ENCODE results near the gene CXCR4. TPM values are rescaled to one million over a fixed set of nuclear protein-coding genes. Genes with fewer than 3 reads are reported as not detected.
A peak's percentile ranks its signal among the peaks of the same experiment; 100 is the strongest.

CXCR4 gene
- total and polyA plus RNA-seq, 2 donors (not counting 1 experiment from before 2014, with no cell fraction given) = 1,832 to 2,119 TPM

DNA sequence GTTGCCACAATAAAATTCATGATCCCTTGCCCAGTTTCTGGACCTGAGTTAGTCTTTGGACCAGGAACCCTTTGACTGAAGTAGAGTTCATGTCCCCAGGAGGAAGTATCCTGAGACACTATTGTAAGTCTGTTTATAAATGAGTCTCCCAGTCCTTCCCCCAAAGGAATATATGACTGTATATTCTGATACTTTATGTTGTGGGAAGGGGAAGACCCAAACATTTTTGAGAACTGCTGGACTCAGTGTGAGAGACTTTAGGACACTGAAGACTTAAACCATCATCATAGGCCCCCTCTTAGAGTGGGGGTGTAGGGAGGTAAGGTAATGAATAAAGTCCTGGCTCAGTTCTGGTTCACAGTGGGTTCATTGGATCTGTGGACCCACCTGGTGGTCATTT, 28.6 kb upstream of the CXCR4 start:
- Histone ChIP-seq H3K27ac (ENCODE audit: low read length in 2 of 2) (no peak overlapping the region), H2AFZ (ENCODE audit: insufficient read depth, low read depth, low read length, poor library complexity, severe bottlenecking) (no peak overlapping the region), H4K20me1 (ENCODE audit: control insufficient read depth, insufficient read depth, low read length, poor library complexity, severe bottlenecking) (no peaks in the 10 kb centered on the region), H3K4me2 (replicated peaks; ENCODE audit: low read depth, low read length, poor library complexity, severe bottlenecking) (no peak overlapping the region), H3K27me3 (replicated peaks in 1 of 4; ENCODE audit: control extremely low read depth in 1 of 4, control insufficient read depth in 3 of 4, insufficient read depth in 4 of 4, low read length in 3 of 4) (no peaks in the 10 kb centered on the region), H3K9me3 (ENCODE audit: control extremely low read depth in 1 of 3, control insufficient read depth in 2 of 3, insufficient read depth in 1 of 3, low read length in 2 of 3) (no peaks in the 10 kb centered on the region), H3K9ac (ENCODE audit: low read length) (no peak overlapping the region), H3K79me2 (ENCODE audit: control insufficient read depth, insufficient read depth, low read length) (peaks cover 25% of the 10 kb centered on the region), H3K4me1 (ENCODE audit: control insufficient read depth in 2 of 2, insufficient read depth in 2 of 2, low read length in 2 of 2) (peaks cover 20 to 21% of the 10 kb centered on the region in 2 donors), H3K4me3 (ENCODE audit: control extremely low read depth in 1 of 5, extremely low read depth in 1 of 5, insufficient read depth in 1 of 5, low read depth in 2 of 5, low read length in 4 of 5) (no peak overlapping the region), H3K36me3 (replicated peaks in 1 of 2; ENCODE audit: control extremely low read depth in 1 of 2, control insufficient read depth in 1 of 2, extremely low read depth in 1 of 2, insufficient read depth in 2 of 2, low read length in 1 of 2) (no peaks in the 10 kb centered on the region)
- ChIA-PET CTCF (no interaction called here), POLR2A (no interaction called here)
- H3K9me3 Mint-ChIP-seq (ENCODE audit: insufficient read depth) = peaks cover 3% of the 10 kb centered on the region
- ATAC-seq (ENCODE audit: low read depth) (no peak), DNase-seq (no peak)
- H3K4me3 Mint-ChIP-seq = no peak overlapping the region
- intact Hi-C loops (cut with micrococcal nuclease) = no loop called here
- H3K27me3 Mint-ChIP-seq = no peaks in the 10 kb centered on the region
- H3K4me1 Mint-ChIP-seq = peaks cover 33% of the 10 kb centered on the region
- H3K27ac Mint-ChIP-seq = peak overlapping the region; percentile 4
- TF ChIP-seq EZH2 (IDR thresholded peaks at IDR 0.05; ENCODE audit: borderline replicate concordance, insufficient read depth, low read depth, low read length, poor library complexity, severe bottlenecking) = no peak
- TF ChIP-seq, protein P1, sequence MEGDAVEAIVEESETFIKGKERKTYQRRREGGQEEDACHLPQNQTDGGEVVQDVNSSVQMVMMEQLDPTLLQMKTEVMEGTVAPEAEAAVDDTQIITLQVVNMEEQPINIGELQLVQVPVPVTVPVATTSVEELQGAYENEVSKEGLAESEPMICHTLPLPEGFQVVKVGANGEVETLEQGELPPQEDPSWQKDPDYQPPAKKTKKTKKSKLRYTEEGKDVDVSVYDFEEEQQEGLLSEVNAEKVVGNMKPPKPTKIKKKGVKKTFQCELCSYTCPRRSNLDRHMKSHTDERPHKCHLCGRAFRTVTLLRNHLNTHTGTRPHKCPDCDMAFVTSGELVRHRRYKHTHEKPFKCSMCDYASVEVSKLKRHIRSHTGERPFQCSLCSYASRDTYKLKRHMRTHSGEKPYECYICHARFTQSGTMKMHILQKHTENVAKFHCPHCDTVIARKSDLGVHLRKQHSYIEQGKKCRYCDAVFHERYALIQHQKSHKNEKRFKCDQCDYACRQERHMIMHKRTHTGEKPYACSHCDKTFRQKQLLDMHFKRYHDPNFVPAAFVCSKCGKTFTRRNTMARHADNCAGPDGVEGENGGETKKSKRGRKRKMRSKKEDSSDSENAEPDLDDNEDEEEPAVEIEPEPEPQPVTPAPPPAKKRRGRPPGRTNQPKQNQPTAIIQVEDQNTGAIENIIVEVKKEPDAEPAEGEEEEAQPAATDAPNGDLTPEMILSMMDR (IDR thresholded peaks at IDR 0.05) = no peak

DNA sequence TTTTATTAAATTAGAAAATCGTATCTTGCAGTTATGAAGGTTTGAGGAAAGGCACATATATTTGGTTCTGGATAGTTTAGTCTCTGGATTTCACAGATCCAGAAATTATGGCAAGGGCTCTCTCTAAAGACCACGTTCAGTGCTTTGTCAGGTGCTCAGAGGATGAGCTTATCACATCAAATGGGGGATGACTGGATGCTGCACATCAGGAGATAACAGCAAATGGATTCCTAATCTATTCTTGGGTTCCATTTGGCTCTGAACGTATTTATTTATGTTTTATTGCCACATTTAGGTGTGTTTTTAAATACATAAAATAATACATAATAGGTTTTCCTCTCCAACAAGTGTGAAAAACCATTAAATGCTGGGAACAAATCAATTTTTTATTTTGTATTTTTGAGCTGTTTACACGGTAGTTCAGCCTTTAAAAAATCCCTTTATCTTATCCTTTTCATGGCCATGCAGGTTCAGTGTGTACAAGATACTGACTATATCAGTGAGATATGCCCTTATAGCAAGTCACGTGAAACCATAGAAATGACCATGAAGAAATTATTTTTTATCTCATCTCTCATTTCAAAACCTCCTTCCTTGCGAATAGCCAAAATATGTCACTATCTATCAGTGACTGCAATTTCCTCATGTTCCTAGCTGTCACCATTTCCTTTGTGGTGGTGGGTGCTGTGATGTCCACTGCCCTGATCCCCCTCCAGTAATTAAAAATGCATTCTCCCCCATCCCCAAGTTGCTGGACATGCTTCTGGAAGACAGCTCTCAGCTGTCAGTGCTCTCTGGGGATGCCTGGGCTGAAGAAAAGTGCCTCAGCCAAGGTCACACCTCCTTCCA, 25.9 kb upstream of the CXCR4 start:
- peaks cover 45% of the 10 kb centered on the region for H3K4me1 Mint-ChIP-seq
- Histone ChIP-seq H3K36me3 (replicated peaks in 1 of 2; ENCODE audit: control extremely low read depth in 1 of 2, control insufficient read depth in 1 of 2, extremely low read depth in 1 of 2, insufficient read depth in 2 of 2, low read length in 1 of 2) (no peaks in the 10 kb centered on the region), H3K79me2 (ENCODE audit: control insufficient read depth, insufficient read depth, low read length) (peaks cover 27% of the 10 kb centered on the region), H3K9ac (ENCODE audit: low read length) (no peak overlapping the region), H3K27me3 (replicated peaks in 1 of 4; ENCODE audit: control extremely low read depth in 1 of 4, control insufficient read depth in 3 of 4, insufficient read depth in 4 of 4, low read length in 3 of 4) (no peaks in the 10 kb centered on the region), H2AFZ (ENCODE audit: insufficient read depth, low read depth, low read length, poor library complexity, severe bottlenecking) (no peak overlapping the region), H3K9me3 (ENCODE audit: control extremely low read depth in 1 of 3, control insufficient read depth in 2 of 3, insufficient read depth in 1 of 3, low read length in 2 of 3) (no peaks in the 10 kb centered on the region), H3K4me2 (replicated peaks; ENCODE audit: low read depth, low read length, poor library complexity, severe bottlenecking) (no peak overlapping the region), H3K4me3 (ENCODE audit: control extremely low read depth in 1 of 5, extremely low read depth in 1 of 5, insufficient read depth in 1 of 5, low read depth in 2 of 5, low read length in 4 of 5) (no peak overlapping the region), H3K27ac (ENCODE audit: low read length in 2 of 2) (no peak overlapping the region), H4K20me1 (ENCODE audit: control insufficient read depth, insufficient read depth, low read length, poor library complexity, severe bottlenecking) (no peaks in the 10 kb centered on the region), H3K4me1 (ENCODE audit: control insufficient read depth in 2 of 2, insufficient read depth in 2 of 2, low read length in 2 of 2) (peaks cover 40% of the 10 kb centered on the region in 2 donors)
- intact Hi-C loops (cut with micrococcal nuclease) = no loop called here
- no peak for TF ChIP-seq EZH2 (IDR thresholded peaks at IDR 0.05; ENCODE audit: borderline replicate concordance, insufficient read depth, low read depth, low read length, poor library complexity, severe bottlenecking)
- TF ChIP-seq, protein P1 (IDR thresholded peaks at IDR 0.05) = no peak
- 91% methylated on average over 1 of the region's 6 CpGs for WGBS (ENCODE audit: insufficient coverage)
- POLR2A ChIA-PET = interaction anchor here (1.0 to 1.6 kb wide), 2 partner anchors 25 kb away, joined by 3 to 4 read pairs; no protein-coding TSS in a partner anchor
- DNase-seq (no peak), ATAC-seq (ENCODE audit: low read depth) (no peak)
- H3K9me3 Mint-ChIP-seq (ENCODE audit: insufficient read depth) = peaks cover 3% of the 10 kb centered on the region
- H3K27me3 Mint-ChIP-seq = no peaks in the 10 kb centered on the region
- CTCF ChIA-PET = interaction anchor here (1.1 to 2.8 kb wide), 5 partner anchors 11 to 146 kb away, joined by 3 to 8 read pairs (median 8); no protein-coding TSS in a partner anchor
- H3K27ac Mint-ChIP-seq = peak overlapping the region; percentile 27
- H3K4me3 Mint-ChIP-seq = no peak overlapping the region
